ENCODE measurements around the gene FXR1. TPM values are rescaled to one million over a fixed set of nuclear protein-coding genes. Genes with fewer than 3 reads are reported as not detected.
"Not testable (repeated sequence)": the region's sequence is repeated elsewhere in the genome, so short reads cannot be mapped to it uniquely, and the experiment has no call there.

Gene FXR1
- total RNA-seq, 2 donors from 2014 or later, result 87.7 to 96.8 TPM

- intact Hi-C loops (cut with DNase I), result loop anchor here in 1 of 2 donors (10.0 kb wide), 1 partner anchor 385 kb away; the partner anchor contains the start of gene TTC14
Observed at GRCh38 chr3:180989291-180990163, 77.1 kb downstream of the FXR1 start, which contains the start of gene DNAJC19. Gene DNAJC19 (minus strand): TSS chr3:180989736. CDS start chr3:180989602, 134 bp downstream.

GRCh38 chr3:180990505-180990904 lies 78.0 kb downstream of the FXR1 start:
- intact Hi-C loops (cut with DNase I), result no loop called here
- DNase-seq (ENCODE audit: low spot score), result no peak

More at GRCh38 chr3:180989291-180990163, 77.1 kb downstream of the FXR1 start, which contains the start of gene DNAJC19:
- peak; percentile 96 for DNase-seq (ENCODE audit: low spot score)

GRCh38 chr3:180996415-180996932 lies 84.0 kb downstream of the FXR1 start:
- DNase-seq (ENCODE audit: low spot score), result no peak
- intact Hi-C loops (cut with DNase I), result no loop called here

DNA sequence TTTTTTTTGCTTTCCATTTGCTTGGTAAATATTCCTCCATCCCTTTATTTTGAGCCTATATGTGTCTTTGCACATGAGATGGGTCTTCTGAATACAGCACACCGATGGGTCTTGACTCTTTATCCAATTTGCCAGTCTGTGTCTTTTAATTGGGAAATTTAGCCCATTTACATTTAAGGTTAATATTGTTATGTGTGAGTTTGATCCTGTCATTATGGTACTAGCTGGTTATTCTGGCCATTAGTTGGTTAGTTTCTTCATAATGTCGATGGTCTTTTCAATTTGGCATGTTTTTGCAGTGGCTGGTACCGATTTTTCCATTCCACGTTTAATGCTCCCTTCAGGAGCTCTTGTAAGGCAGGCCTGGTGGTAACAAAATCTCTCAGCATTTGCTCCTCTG lies 89.9 kb downstream of the FXR1 start:
- intact Hi-C loops (cut with DNase I), result not testable (repeated sequence)

GRCh38 chr3:181003469-181003868 lies 91.0 kb downstream of the FXR1 start:
- intact Hi-C loops (cut with DNase I); DNase-seq (ENCODE audit: low spot score): not testable (repeated sequence)

More for the DNA sequence above, 89.9 kb downstream of the FXR1 start:
- DNase-seq (ENCODE audit: low spot score), result not testable (repeated sequence)

- no peak for DNase-seq (ENCODE audit: low spot score)
- intact Hi-C loops (cut with DNase I), result no loop called here
Observed at GRCh38 chr3:181006541-181006940, 94.1 kb downstream of the FXR1 start.

DNA sequence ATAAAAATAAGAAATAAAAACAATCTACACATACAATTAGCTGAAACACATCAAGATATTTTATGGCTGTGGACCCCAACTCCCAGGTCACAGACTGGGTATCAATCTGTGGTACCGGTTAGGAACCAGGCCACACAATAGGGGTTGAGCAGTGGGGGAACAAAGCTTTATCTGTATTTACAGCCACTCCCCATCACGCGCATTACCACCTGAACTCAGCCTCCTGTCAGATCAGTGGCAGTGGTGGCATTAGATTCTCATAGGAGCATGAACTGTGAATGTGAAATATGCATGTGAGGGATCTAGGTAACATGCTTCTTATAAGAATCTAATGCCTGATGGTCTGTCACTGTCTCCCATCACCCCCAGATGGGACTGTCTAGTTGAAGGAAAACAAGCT lies 94.8 kb downstream of the FXR1 start:
- no peak for DNase-seq (ENCODE audit: low spot score)
- intact Hi-C loops (cut with DNase I), result no loop called here

GRCh38 chr3:181008796-181009195 lies 96.3 kb downstream of the FXR1 start:
- DNase-seq (ENCODE audit: low spot score), result no peak
- intact Hi-C loops (cut with DNase I), result no loop called here

DNA sequence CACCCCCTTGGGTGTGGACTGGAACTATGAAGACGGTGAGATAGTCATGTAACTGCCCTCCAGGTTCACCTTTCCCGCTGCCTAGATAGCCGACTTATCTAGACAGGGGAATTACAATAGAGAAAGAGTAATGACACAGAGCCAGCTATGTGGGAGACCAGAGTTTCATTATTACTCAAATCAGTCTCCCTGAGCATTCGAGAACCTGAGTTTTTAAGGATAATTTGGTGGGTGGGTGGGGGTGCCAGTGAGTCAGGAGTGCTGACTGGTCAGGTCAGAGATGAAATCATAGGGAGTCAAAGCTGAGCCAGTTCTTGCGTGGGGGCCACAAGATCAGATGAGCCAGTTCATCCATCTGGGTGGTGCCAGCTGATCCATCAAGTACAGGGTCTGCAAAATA lies 96.8 kb downstream of the FXR1 start:
- intact Hi-C loops (cut with DNase I), result no loop called here
- no peak for DNase-seq (ENCODE audit: low spot score)

GRCh38 chr3:181017690-181018089 lies 105.2 kb downstream of the FXR1 start:
- intact Hi-C loops (cut with DNase I), result no loop called here
- no peak for DNase-seq (ENCODE audit: low spot score)

DNA sequence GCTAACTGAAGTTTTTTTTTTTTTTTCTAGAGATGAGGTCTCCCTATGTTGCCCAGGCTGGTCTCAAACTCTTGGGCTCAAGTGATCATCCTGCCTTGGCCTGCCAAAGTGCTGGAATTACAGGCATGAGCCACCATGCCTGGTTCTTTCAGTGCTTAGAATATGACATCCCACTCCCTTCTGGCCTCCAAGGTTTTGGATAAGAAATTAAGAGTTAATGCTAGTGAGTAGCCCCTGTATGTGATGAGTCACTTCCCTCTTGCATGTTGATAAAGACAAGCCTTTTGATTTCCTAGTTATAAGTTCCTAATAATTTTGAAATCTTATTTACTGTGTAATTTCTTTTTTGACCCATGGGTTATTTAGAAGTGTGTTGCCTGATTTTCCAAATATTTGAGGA lies 112.7 kb downstream of the FXR1 start:
- DNase-seq (ENCODE audit: low spot score), result no peak
- intact Hi-C loops (cut with DNase I), result no loop called here

DNA sequence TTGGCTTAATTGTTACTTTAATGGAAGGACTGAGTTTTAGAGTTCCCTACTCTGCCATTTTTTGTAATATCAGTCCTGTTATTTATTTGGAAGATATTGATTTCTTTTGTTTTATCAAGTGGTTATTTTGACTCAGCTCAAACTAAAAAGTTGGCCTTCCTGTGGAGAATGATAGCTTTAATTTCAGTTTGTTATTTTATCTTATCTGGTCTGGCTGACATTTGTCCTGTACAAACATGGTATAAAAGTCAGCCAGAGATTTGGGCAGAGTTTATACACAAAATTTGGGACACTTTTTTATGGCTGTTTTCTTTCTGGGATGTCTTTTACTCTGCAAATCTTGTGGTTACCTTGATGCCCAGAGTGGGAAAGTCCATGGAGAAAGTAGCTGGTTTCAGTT lies 118.5 kb downstream of the FXR1 start:
- intact Hi-C loops (cut with DNase I), result no loop called here

More for the DNA sequence above, 118.5 kb downstream of the FXR1 start:
- no peak for DNase-seq (ENCODE audit: low spot score)

Other genes with a start within 250 kb of the FXR1 start
- under 1 TPM; 0.65 to 0.90 TPM for gene CCDC39, start 233.2 kb upstream of the FXR1 start, total RNA-seq
- 10 to 100 TPM; 34.5 to 45.5 TPM for gene DNAJC19, start 77.1 kb downstream of the FXR1 start, total RNA-seq